Esophagus muscularis mucosa (tissue), 4 donors: ENCODE results near the gene NCKAP5.

Source experiments
- EP300 ChIP-seq: sonication (generic); formaldehyde crosslinking; IDR thresholded peaks from one replicate; pipeline ENCODE4 v1.6.1; 2017; ENCODE audit warnings: antibody characterized with exemption
- POLR2AphosphoS5 ChIP-seq, 2 donors: sonication (generic); formaldehyde crosslinking; IDR thresholded peaks; one replicate each; pipeline ENCODE4 v1.6.1; 2017; ENCODE audit warnings: antibody characterized with exemption in 2 of 2
- TF ChIP-seq, protein P1 (sequence below), 3 experiments: fragments of 200-600 bp in 2 of 3; fragments of 450-650 bp in 1 of 3; sonication (generic) in 2 of 3; IDR thresholded peaks; one replicate each; pipeline ENCODE4 v1.5.1; 2017 to 2019; ENCODE audit warnings: antibody characterized with exemption in 3 of 3, mild to moderate bottlenecking in 2 of 3, moderate library complexity in 1 of 3

DNA sequence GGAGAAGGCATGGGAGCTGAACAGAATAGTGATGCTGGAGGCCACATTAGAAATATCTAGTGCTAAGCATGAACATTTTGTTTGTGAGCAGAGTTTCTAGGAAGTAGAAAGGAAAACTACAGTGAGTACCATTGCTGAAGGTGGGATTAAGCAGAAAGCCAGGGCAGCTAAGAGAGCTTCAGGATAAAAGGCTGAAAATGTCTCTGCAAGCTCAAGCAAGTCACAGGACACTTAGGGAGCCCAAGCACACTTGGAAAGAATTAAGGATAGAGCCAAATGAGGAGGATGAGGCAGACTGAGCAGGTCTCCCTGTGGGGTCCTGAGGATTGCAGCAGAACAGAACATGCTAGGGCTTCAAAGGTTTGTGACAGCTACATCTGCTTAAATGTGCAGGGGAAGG, 817.7 kb downstream of the NCKAP5 start:
- TF ChIP-seq, protein P1, sequence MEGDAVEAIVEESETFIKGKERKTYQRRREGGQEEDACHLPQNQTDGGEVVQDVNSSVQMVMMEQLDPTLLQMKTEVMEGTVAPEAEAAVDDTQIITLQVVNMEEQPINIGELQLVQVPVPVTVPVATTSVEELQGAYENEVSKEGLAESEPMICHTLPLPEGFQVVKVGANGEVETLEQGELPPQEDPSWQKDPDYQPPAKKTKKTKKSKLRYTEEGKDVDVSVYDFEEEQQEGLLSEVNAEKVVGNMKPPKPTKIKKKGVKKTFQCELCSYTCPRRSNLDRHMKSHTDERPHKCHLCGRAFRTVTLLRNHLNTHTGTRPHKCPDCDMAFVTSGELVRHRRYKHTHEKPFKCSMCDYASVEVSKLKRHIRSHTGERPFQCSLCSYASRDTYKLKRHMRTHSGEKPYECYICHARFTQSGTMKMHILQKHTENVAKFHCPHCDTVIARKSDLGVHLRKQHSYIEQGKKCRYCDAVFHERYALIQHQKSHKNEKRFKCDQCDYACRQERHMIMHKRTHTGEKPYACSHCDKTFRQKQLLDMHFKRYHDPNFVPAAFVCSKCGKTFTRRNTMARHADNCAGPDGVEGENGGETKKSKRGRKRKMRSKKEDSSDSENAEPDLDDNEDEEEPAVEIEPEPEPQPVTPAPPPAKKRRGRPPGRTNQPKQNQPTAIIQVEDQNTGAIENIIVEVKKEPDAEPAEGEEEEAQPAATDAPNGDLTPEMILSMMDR (IDR thresholded peaks at IDR 0.05): no peak
- TF ChIP-seq POLR2AphosphoS5 (IDR thresholded peaks at IDR 0.05) (no peak), EP300 (no peak)
